WI38 (cell line): Measurements from ENCODE around the gene SLC25A22.
A peak's percentile ranks its signal among the peaks of the same experiment; 100 is the strongest.

ENCODE experiments used
- H3K4me3 ChIP-seq: 2 replicates; pipeline ENCODE4 v1.5.1; 2011; ENCODE audit warnings: low read depth, mild to moderate bottlenecking, control low read depth, low read length
- CTCF ChIP-seq: IDR thresholded peaks from 2 replicates; pipeline ENCODE4 v1.5.1; 2012; ENCODE audit warnings: low read depth, mild to moderate bottlenecking, control low read depth, low read length

SLC25A22 gene

GRCh38 chr11:813456-814096, 15.5 kb upstream of the SLC25A22 start:
- no peak overlapping the region for H3K4me3 ChIP-seq
- no peak for TF ChIP-seq CTCF

GRCh38 chr11:813072-813455, 15.0 kb upstream of the SLC25A22 start:
- no peak overlapping the region for H3K4me3 ChIP-seq
- no peak for TF ChIP-seq CTCF

- H3K4me3 ChIP-seq = no peak overlapping the region
These were observed 14.3 kb upstream of the SLC25A22 start for GRCh38 chr11:812390-812789.

GRCh38 chr11:811446-812245, 13.6 kb upstream of the SLC25A22 start:
- H3K4me3 ChIP-seq = peak overlapping the region; percentile 98
- TF ChIP-seq CTCF = no peak

More at GRCh38 chr11:812390-812789, 14.3 kb upstream of the SLC25A22 start:
- no peak for TF ChIP-seq CTCF

GRCh38 chr11:810040-810567, 12.0 kb upstream of the SLC25A22 start:
- no peak for TF ChIP-seq CTCF
- H3K4me3 ChIP-seq = peak overlapping the region; percentile 98

GRCh38 chr11:809287-810039, 11.4 kb upstream of the SLC25A22 start, which contains the start of gene RPLP2:
TSS of gene RPLP2 (plus strand) at chr11:809967. CDS start at chr11:810235, 268 bp downstream.
- no peak for TF ChIP-seq CTCF
- peak within 1 kb of the TSS; percentile 98 for H3K4me3 ChIP-seq
